BJ (cell line): Measurements from ENCODE around the gene DYRK3. TPM values are rescaled to one million over a fixed set of nuclear protein-coding genes. Genes with fewer than 3 reads are reported as not detected.

Experiments used
- CTCF ChIA-PET: fragments of 350-600 bp; formaldehyde crosslinking; extraction: SDS; loops from one replicate; lab custom pipeline; 2021; ENCODE audit warnings: antibody characterized with exemption, inconsistent platforms; lab: Yijun Ruan, JAX
- POLR2A ChIA-PET: fragments of 300-600 bp; sonication (Branson Sonifier 250); formaldehyde crosslinking; extraction: SDS; loops from one replicate; lab custom pipeline; 2021; ENCODE audit warnings: antibody characterized with exemption; lab: Charles Lee
- DNase-seq: peaks from one replicate; pipeline ENCODE4 v3.0.0-alpha.2; 2011; ENCODE audit warnings: low read depth
- H3K27me3 ChIP-seq: 2 replicates; pipeline ENCODE4 v1.6.0; 2011; ENCODE audit warnings: low read length; ENCODE audit not compliant: control insufficient read depth, insufficient read depth
- H3K36me3 ChIP-seq: 2 replicates; pipeline ENCODE4 v1.5.1; 2011; ENCODE audit warnings: low read length; ENCODE audit not compliant: control insufficient read depth, insufficient read depth
- H3K4me3 ChIP-seq: 2 replicates; pipeline ENCODE4 v1.5.1; 2011; ENCODE audit warnings: low read depth, mild to moderate bottlenecking, control low read depth, low read length
- CTCF ChIP-seq: IDR thresholded peaks from 2 replicates; pipeline ENCODE4 v1.5.1; 2011; ENCODE audit warnings: low read depth, mild to moderate bottlenecking, control low read depth, inconsistent platforms, low read length, moderate library complexity; ENCODE audit not compliant: insufficient read depth
- polyA plus RNA-seq: library from polyadenylated mRNA; depleted of rRNA; stranded (reverse); fragments of >200 nt; gene quantifications from 2 replicates; pipeline ENCODE4 v1.2.3, GENCODE V29; 2011

DYRK3 gene
- polyA plus RNA-seq, 1 experiment, result 7.4 TPM

GRCh38 chr1:206589206-206589605 lies 46.1 kb upstream of the DYRK3 start:
- Histone ChIP-seq H3K27me3 (no peaks in the 10 kb centered on the region), H3K36me3 (peaks cover 6% of the 10 kb centered on the region), H3K4me3 (no peak overlapping the region)
- ChIA-PET POLR2A (interaction anchor here (0.6 kb wide), 1 partner anchor 23 kb away, joined by 7 read pairs; no protein-coding TSS in a partner anchor), CTCF (interaction anchor here (0.6 to 7.5 kb wide), 5 partner anchors 23 to 131 kb away, joined by 3 to 150 read pairs (median 6); partner anchors contain the start of gene EIF2D)
- DNase-seq, result peak; percentile 85
- TF ChIP-seq CTCF, result no peak

GRCh38 chr1:206590025-206590758 lies 45.1 kb upstream of the DYRK3 start:
- POLR2A ChIA-PET, result interaction anchor here (0.6 kb wide), 1 partner anchor 22 kb away, joined by 7 read pairs; no protein-coding TSS in a partner anchor
- CTCF ChIA-PET, result interaction anchor here (1.5 to 7.5 kb wide), 3 partner anchors 45 to 99 kb away, joined by 7 to 150 read pairs (median 8); no protein-coding TSS in a partner anchor
- peak; percentile 21; the same call in 1 of the 2 replicates for TF ChIP-seq CTCF
- Histone ChIP-seq H3K27me3 (no peaks in the 10 kb centered on the region), H3K36me3 (peaks cover 7% of the 10 kb centered on the region), H3K4me3 (no peak overlapping the region)
- peak; percentile 40 for DNase-seq

- DNase-seq, result no peak
- Histone ChIP-seq H3K27me3 (no peaks in the 10 kb centered on the region), H3K36me3 (peaks cover 9% of the 10 kb centered on the region), H3K4me3 (no peak overlapping the region)
- ChIA-PET CTCF (interaction anchor here (0.8 to 1.5 kb wide), 6 partner anchors 8 to 391 kb away, joined by 3 to 8 read pairs (median 3); partner anchors contain the start of gene EIF2D), POLR2A (no interaction called here)
- no peak for TF ChIP-seq CTCF
These were observed 44.1 kb upstream of the DYRK3 start for GRCh38 chr1:206591226-206591625.

GRCh38 chr1:206591696-206592095 lies 43.6 kb upstream of the DYRK3 start:
- POLR2A ChIA-PET, result no interaction called here
- no peak for DNase-seq
- peaks cover 9% of the 10 kb centered on the region for H3K36me3 ChIP-seq
- no peak overlapping the region for H3K4me3 ChIP-seq
- no peak for TF ChIP-seq CTCF
- no peaks in the 10 kb centered on the region for H3K27me3 ChIP-seq
- CTCF ChIA-PET, result interaction anchor here (0.8 to 1.5 kb wide), 6 partner anchors 9 to 390 kb away, joined by 3 to 8 read pairs (median 3); partner anchors contain the start of gene EIF2D

- TF ChIP-seq CTCF, result no peak
- CTCF ChIA-PET, result interaction anchor here (0.7 to 2.8 kb wide), 4 partner anchors 9 to 49 kb away, joined by 3 to 10 read pairs (median 4); no protein-coding TSS in a partner anchor
- DNase-seq, result no peak
- Histone ChIP-seq H3K4me3 (no peak overlapping the region), H3K36me3 (peaks cover 9% of the 10 kb centered on the region), H3K27me3 (no peaks in the 10 kb centered on the region)
- POLR2A ChIA-PET, result no interaction called here
These were observed 41.9 kb upstream of the DYRK3 start for GRCh38 chr1:206593351-206593925.
